Endothelial cell of umbilical vein (primary cell): Measurements from ENCODE around the gene UNC45A. TPM values are rescaled to one million over a fixed set of nuclear protein-coding genes. Genes with fewer than 3 reads are reported as not detected.

Experiments used
- BruUV-seq: library from RNA; stranded (reverse); fragments of 400-500 nt; replicated peaks from 2 replicates; lab custom pipeline; 2021; lab: Mats Ljungman, UMichigan
- CTCF ChIA-PET: fragments of 300-600, 350-600 bp; sonication (Branson Sonifier 250); formaldehyde crosslinking; loops from one replicate; lab custom pipeline; 2021; ENCODE audit warnings: antibody characterized with exemption, inconsistent platforms; lab: Charles Lee
- POLR2A ChIA-PET: fragments of 300-600, 350-600 bp; sonication (Branson Sonifier 250); formaldehyde crosslinking; loops from one replicate; lab custom pipeline; 2021; ENCODE audit warnings: antibody characterized with exemption, inconsistent platforms; lab: Charles Lee
- DNase-seq: peaks from one replicate; pipeline ENCODE4 v3.0.0-alpha.2; 2011; ENCODE audit warnings: low read depth, low spot score
- FAIRE-seq: peaks from 2 replicates; lab custom pipeline; 2011; peaks lifted over from hg19 to GRCh38; lab: Jason Lieb, UNC
- H2AFZ ChIP-seq: 2 replicates; pipeline ENCODE4 v1.6.0; 2012; ENCODE audit warnings: low read depth, low read length, control low read depth, inconsistent platforms
- H3K27ac ChIP-seq: 2 replicates; pipeline ENCODE4 v1.5.1; 2011; ENCODE audit warnings: low read depth, mild to moderate bottlenecking, control low read depth, low read length, moderate library complexity; ENCODE audit not compliant: insufficient read depth
- H3K27me3 ChIP-seq, 2 experiments: 2 replicates each; pipeline versions ENCODE4 v1.6.0 to v1.6.1; 2011; ENCODE audit warnings: low read length in 2 of 2, mixed read lengths in 1 of 2; ENCODE audit not compliant: control insufficient read depth in 2 of 2, insufficient read depth in 2 of 2
- H3K36me3 ChIP-seq, 2 experiments: 2 replicates in 1 of 2; 3 replicates in 1 of 2; pipeline ENCODE4 v1.5.1; 2011; ENCODE audit warnings: low read length in 2 of 2, mild to moderate bottlenecking in 1 of 2, moderate library complexity in 1 of 2; ENCODE audit not compliant: control insufficient read depth in 2 of 2, insufficient read depth in 2 of 2; ENCODE audit errors: extremely low read depth in 1 of 2
- H3K4me1 ChIP-seq: 3 replicates; pipeline ENCODE4 v1.5.1; 2011; ENCODE audit warnings: mild to moderate bottlenecking, low read length; ENCODE audit not compliant: control insufficient read depth, insufficient read depth; ENCODE audit errors: extremely low read depth
- H3K4me2 ChIP-seq: 2 replicates; pipeline ENCODE4 v1.6.1; 2011; ENCODE audit warnings: low read length, control low read depth, mixed read lengths; ENCODE audit not compliant: insufficient read depth
- H3K4me3 ChIP-seq, 3 experiments: fragments of 200-600 bp in 1 of 3; sonication (generic), shearing (Covaris generic) in 1 of 3; replicated peaks in 1 of 3; 2 replicates each; pipeline ENCODE4 v1.5.1; 2011 to 2016; ENCODE audit warnings: control low read depth in 3 of 3, low read length in 3 of 3, mild to moderate bottlenecking in 2 of 3, inconsistent platforms in 1 of 3, low read depth in 1 of 3, moderate library complexity in 1 of 3; ENCODE audit not compliant: insufficient read depth in 1 of 3
- H3K79me2 ChIP-seq: 2 replicates; pipeline ENCODE4 v1.6.0; 2012; ENCODE audit warnings: low read length, inconsistent platforms; ENCODE audit not compliant: control insufficient read depth, insufficient read depth
- H3K9ac ChIP-seq: replicated peaks from 2 replicates; pipeline ENCODE3; 2011; ENCODE audit warnings: low read length, control low read depth; ENCODE audit not compliant: insufficient read depth; ENCODE audit errors: extremely low read depth
- H3K9me1 ChIP-seq: replicated peaks from 3 replicates; pipeline ENCODE4 v1.6.0; 2011; ENCODE audit warnings: mild to moderate bottlenecking, low read length; ENCODE audit not compliant: control insufficient read depth, insufficient read depth; ENCODE audit errors: extremely low read depth
- H3K9me3 ChIP-seq: replicated peaks from 2 replicates; pipeline ENCODE4 v1.5.1; 2012; ENCODE audit warnings: low read length, inconsistent platforms; ENCODE audit not compliant: control insufficient read depth, insufficient read depth
- H4K20me1 ChIP-seq: replicated peaks from 2 replicates; pipeline ENCODE3; 2011; ENCODE audit warnings: mild to moderate bottlenecking, low read length; ENCODE audit not compliant: control insufficient read depth, insufficient read depth; ENCODE audit errors: extremely low read depth
- CTCF ChIP-seq, 2 donors: IDR thresholded peaks; 1 replicate in 1 of 2; 2 replicates in 1 of 2; pipeline ENCODE4 v1.5.1; 2011; ENCODE audit warnings: low read length in 2 of 2, mild to moderate bottlenecking in 2 of 2, moderate library complexity in 2 of 2, control low read depth in 1 of 2, inconsistent platforms in 1 of 2, low read depth in 1 of 2; ENCODE audit not compliant: insufficient read depth in 1 of 2; ENCODE audit errors: extremely low read depth in 1 of 2
- EZH2 ChIP-seq: IDR thresholded peaks from 2 replicates; pipeline ENCODE4 v1.6.1; 2012; ENCODE audit warnings: borderline replicate concordance, low read depth, mild to moderate bottlenecking, moderate library complexity, low read length, inconsistent platforms; ENCODE audit not compliant: severe bottlenecking
- FOS ChIP-seq: IDR thresholded peaks from 2 replicates; pipeline ENCODE4 v1.6.1; 2011; ENCODE audit warnings: mild to moderate bottlenecking, low read length, moderate library complexity, borderline replicate concordance; ENCODE audit not compliant: insufficient read depth
- GATA2 ChIP-seq: IDR thresholded peaks from 2 replicates; pipeline ENCODE4 v1.7.0; 2011; ENCODE audit warnings: low read depth, mild to moderate bottlenecking, moderate library complexity, mixed read lengths, low read length; ENCODE audit not compliant: insufficient read length, insufficient read depth
- JUN ChIP-seq: IDR thresholded peaks from 2 replicates; pipeline ENCODE4 v1.6.1; 2011; ENCODE audit warnings: borderline replicate concordance, low read depth; ENCODE audit not compliant: insufficient read length, insufficient read depth
- MAX ChIP-seq: IDR thresholded peaks from 2 replicates; pipeline ENCODE4 v1.6.1; 2011; ENCODE audit not compliant: insufficient read depth, insufficient read length
- MYC ChIP-seq: IDR thresholded peaks from one replicate; pipeline ENCODE4 v1.6.1; 2011; ENCODE audit warnings: mild to moderate bottlenecking, low read depth, low read length
- POLR2A ChIP-seq: IDR thresholded peaks from 2 replicates; pipeline ENCODE4 v1.6.1; 2012; ENCODE audit warnings: low read depth, mild to moderate bottlenecking, control low read depth, low read length
- POLR2AphosphoS5 ChIP-seq: IDR thresholded peaks from 2 replicates; pipeline ENCODE4 v1.6.1; 2012; ENCODE audit warnings: low read depth, mild to moderate bottlenecking, control low read depth, low read length, moderate library complexity; ENCODE audit not compliant: insufficient read depth
- dilution Hi-C: fragments of 300-500 bp; cut with MboI; formaldehyde crosslinking; loops from one replicate; pipeline ENCODE4 v1.15.0; 2019; ENCODE audit warnings: low sequenced_read_pairs; ENCODE audit not compliant: extremely low pct_ligation_motif_present
- intact Hi-C: fragments of 100-400 bp; cut with micrococcal nuclease; formaldehyde crosslinking; loops from one replicate; pipeline ENCODE4 v1.10.0; 2022
- polyA plus RNA-seq, 4 experiments: library from polyadenylated mRNA; depleted of rRNA in 3 of 4; stranded (reverse) in 3 of 4; unstranded in 1 of 4; fragments of >200 nt; gene quantifications; 2 replicates each; pipeline versions ENCODE4 v1.2.1 to v1.2.3, GENCODE V29; 2011 to 2012; ENCODE audit warnings: missing spikeins in 1 of 4
- total RNA-seq: library from RNA; stranded (reverse); gene quantifications from 2 replicates; pipeline ENCODE4 v1.2.3, GENCODE V29; 2021

The UNC45A gene
- total and polyA plus RNA-seq, 2 donors (not counting 3 experiments of a cell fraction or from before 2014, with no cell fraction given): 103 to 106 TPM

- POLR2A ChIA-PET: no interaction called here
- no peaks in the 10 kb centered on the region for H4K20me1 ChIP-seq
- no peaks in the 10 kb centered on the region for H3K4me1 ChIP-seq
- no peak overlapping the region for H2AFZ ChIP-seq
- DNase-seq (no peak), FAIRE-seq (no peak)
- H3K9me1 ChIP-seq: no peaks in the 10 kb centered on the region
- dilution Hi-C loops (no loop called here), intact Hi-C loops (no loop called here)
- H3K36me3 ChIP-seq: peaks cover 5 to 61% of the 10 kb centered on the region in 2 experiments
- no peak overlapping the region for H3K27ac ChIP-seq
- no peak overlapping the region for H3K4me2 ChIP-seq
- CTCF ChIA-PET: no interaction called here
- no peaks in the 10 kb centered on the region for H3K27me3 ChIP-seq
- TF ChIP-seq MYC (no peak), GATA2 (no peak), JUN (no peak), CTCF (IDR thresholded peaks at IDR 0.05; ENCODE audit: extremely low read depth in 1 of 2, insufficient read depth in 1 of 2, low read depth in 1 of 2, low read length in 2 of 2) (no peak), MAX (no peak), POLR2A (no peak), EZH2 (no peak), FOS (no peak), POLR2AphosphoS5 (no peak)
- BruUV-seq: no TSS peak
- H3K4me3 ChIP-seq: no peak overlapping the region
- no peaks in the 10 kb centered on the region for H3K79me2 ChIP-seq
- no peak overlapping the region for H3K9ac ChIP-seq
- H3K9me3 ChIP-seq: no peaks in the 10 kb centered on the region
Observed at GRCh38 chr15:90911302-90911623, 23.8 kb upstream of the UNC45A start.
